PFSK-1 (cell line): ENCODE results near the gene PRXL2B.

ENCODE experiments used
- FOXP2 ChIP-seq: optimal IDR thresholded peaks from 2 replicates; pipeline ENCODE3; 2011; ENCODE audit warnings: borderline replicate concordance, control low read depth, inconsistent platforms; ENCODE audit not compliant: insufficient read depth; ENCODE audit errors: extremely low read length, extremely low read depth
- POLR2AphosphoS5 ChIP-seq: IDR thresholded peaks from 2 replicates; pipeline ENCODE4 v1.6.1; 2012; ENCODE audit warnings: low read depth, mild to moderate bottlenecking, control low read depth, low read length, moderate library complexity
- REST ChIP-seq, 2 experiments: IDR thresholded peaks; 2 replicates each; pipeline versions ENCODE4 v1.6.1 to v1.8.0; 2011 to 2012; ENCODE audit warnings: low read depth in 2 of 2, low read length in 2 of 2, control low read depth in 1 of 2, inconsistent platforms in 1 of 2, mild to moderate bottlenecking in 1 of 2, moderate library complexity in 1 of 2; ENCODE audit not compliant: insufficient read depth in 1 of 2
- SIN3A ChIP-seq: IDR thresholded peaks from 2 replicates; pipeline ENCODE4 v1.6.1; 2012; ENCODE audit warnings: mild to moderate bottlenecking, low read length, moderate library complexity, borderline replicate concordance; ENCODE audit not compliant: insufficient read depth
- TAF1 ChIP-seq: IDR thresholded peaks from 2 replicates; pipeline ENCODE4 v1.6.1; 2012; ENCODE audit warnings: low read length, control low read depth, borderline replicate concordance; ENCODE audit not compliant: insufficient read depth

PRXL2B gene

DNA sequence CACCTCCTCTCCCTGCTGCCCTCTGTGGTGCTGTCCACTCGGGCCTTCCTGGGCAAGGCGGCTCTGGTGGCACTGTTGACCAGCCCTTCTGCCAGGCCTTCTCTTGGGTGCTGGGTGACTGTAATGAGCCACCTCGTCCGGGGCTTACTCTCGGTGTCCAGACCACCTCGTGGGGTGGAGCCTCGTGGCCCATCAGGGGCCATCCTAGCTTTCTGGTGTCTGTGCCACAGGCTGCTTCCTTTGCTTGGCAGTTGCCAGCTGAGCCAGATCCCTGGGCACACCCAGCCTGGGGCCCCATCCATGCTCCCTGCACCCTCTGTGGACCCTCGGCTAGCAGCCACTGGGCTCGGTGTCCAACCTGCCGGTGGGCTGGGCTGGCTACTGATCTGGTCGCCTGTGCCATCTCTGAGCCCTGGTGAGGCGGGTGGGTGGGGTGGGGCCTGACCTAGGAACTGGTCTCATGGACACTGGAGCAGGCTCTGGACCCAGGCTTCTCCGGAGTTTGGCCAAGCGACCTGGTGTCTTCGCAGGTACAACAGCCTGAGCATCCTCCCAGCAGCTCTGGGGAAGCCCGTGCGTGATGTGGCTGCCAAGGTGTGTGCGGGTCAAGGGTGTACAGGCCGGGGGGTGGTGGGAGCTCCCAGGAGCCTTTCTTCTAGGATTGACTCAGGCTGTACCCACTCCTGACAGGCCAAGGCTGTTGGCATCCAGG is 1.4 kb downstream of the PRXL2B start:
- TF ChIP-seq FOXP2 (no peak), SIN3A (no peak), TAF1 (no peak), REST (IDR thresholded peaks at IDR 0.05; ENCODE audit: insufficient read depth in 1 of 2, low read depth in 2 of 2, low read length in 2 of 2) (no peak), POLR2AphosphoS5 (no peak)

GRCh38 chr1:2588661-2589430 is 2.3 kb downstream of the PRXL2B start:
- TF ChIP-seq POLR2AphosphoS5: no peak
- TF ChIP-seq TAF1: no peak
- no peak for TF ChIP-seq FOXP2
- no peak for TF ChIP-seq REST (IDR thresholded peaks at IDR 0.05; ENCODE audit: insufficient read depth in 1 of 2, low read depth in 2 of 2, low read length in 2 of 2)

DNA sequence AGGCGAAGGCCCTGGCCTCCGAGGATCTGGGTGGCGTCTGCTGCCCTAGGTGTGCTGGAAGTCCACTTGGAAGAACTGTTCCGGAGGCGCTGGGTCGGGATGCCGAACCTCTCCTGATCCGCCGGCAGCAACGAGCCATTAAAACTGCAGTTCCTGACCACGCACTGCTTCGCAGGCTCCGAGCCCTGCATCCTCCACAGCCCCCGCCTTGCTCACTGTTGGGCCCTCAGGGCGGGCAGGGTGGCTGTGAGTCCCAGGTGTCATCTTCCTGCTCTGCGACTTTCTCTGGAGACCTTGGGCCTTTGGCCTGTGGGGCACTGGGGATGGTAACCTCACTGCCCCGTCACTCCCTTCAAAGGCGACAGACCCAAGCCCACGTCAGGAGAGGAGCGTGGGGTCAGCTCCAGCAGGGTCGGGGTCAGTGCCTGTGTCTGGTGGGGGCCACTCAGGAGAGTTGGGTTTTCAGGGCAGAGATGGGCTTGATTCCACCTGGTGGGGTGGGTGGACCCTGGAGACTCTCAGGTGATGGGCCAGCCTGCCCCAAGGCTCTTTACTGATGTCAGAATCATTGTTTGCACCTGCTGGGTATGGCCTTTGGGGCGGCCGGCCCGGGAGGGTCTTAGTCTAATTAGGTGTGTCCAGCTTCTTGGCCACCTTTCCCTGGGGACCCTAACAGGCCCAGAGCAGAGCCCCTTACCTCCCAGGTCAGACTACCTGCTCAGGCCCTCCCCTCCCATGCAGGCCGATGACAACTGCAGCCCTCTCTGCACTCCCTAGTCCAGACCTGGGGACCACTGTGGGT is 3.1 kb downstream of the PRXL2B start:
- TF ChIP-seq TAF1 (no peak), REST (IDR thresholded peaks at IDR 0.05; ENCODE audit: insufficient read depth in 1 of 2, low read depth in 2 of 2, low read length in 2 of 2) (no peak)

DNA sequence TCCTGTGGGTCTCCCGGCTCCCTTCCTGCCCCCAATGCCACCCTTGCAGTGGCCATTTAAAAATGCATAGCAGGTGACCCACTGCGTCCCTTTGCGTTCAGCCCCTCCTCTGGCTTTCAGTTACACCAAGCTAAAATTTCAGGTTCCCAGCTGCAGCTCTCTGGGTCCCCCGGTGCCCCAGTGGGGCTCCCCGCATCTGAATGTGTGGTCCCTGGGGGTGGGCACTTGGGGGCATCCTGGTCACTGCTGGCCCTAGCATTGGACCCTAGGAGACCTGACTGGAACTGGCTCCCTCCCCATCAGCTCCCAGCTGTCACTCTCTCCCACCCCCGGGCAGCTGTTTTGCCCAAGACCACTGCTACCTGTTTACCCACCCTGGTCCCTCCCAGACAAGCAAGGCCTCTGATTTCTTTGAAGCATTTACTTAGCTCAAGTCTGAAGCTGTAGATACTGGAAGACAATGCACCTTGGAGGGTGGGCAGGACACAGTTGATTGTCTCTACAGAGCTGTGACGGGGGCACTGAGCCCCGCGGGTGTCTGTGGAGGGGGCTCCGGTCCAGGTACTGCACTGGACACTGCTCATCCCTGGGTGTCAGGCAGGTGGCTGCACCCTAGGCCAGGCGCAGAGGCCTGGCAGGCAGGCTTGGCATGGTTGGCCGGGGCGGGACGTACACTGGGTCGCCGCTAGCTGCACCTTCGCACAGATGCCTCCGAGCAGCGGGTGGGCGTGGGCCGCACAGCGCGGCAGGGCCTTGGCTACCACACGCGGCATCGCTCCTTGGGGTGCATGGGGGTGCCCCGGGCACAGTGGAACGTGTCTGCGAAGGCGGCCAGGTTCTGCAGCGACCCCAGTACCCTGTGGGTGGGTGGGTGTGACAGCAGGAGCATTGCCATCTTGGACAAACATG is 3.9 kb downstream of the PRXL2B start:
- TF ChIP-seq POLR2AphosphoS5 (no peak), SIN3A (no peak), REST (IDR thresholded peaks at IDR 0.05; ENCODE audit: insufficient read depth in 1 of 2, low read depth in 2 of 2, low read length in 2 of 2) (no peak), TAF1 (no peak), FOXP2 (no peak)
